Measurements from ENCODE around the gene NRCAM. TPM values are rescaled to one million over a fixed set of nuclear protein-coding genes. Genes with fewer than 3 reads are reported as not detected.

Gene NRCAM
- polyA plus RNA-seq, 1 donor (not counting 4 experiments of a cell fraction or from before 2014, with no cell fraction given) = 4.0 TPM

GRCh38 chr7:108189733-108190388 lies 266.4 kb downstream of the NRCAM start:
- H3K27ac ChIP-seq (ENCODE audit: control insufficient read depth, insufficient read depth, low read length) = no peak overlapping the region
- H4K20me1 ChIP-seq (ENCODE audit: control insufficient read depth, extremely low read depth, insufficient read depth, low read length) = no peaks in the 10 kb centered on the region
- no peaks in the 10 kb centered on the region for H3K79me2 ChIP-seq (ENCODE audit: control insufficient read depth, insufficient read depth, low read length)
- no peaks in the 10 kb centered on the region for H3K36me3 ChIP-seq (ENCODE audit: control insufficient read depth in 2 of 2, extremely low read depth in 1 of 2, insufficient read depth in 2 of 2, low read length in 2 of 2)
- no peak overlapping the region for H3K4me3 ChIP-seq (ENCODE audit: control insufficient read depth in 2 of 3, extremely low read depth in 1 of 3, insufficient read depth in 2 of 3, low read depth in 1 of 3, low read length in 3 of 3)
- dilution Hi-C loops (cut with MboI; ENCODE audit: extremely low pct_ligation_motif_present, low sequenced_read_pairs) = loop anchor here (25.0 kb wide), 1 partner anchor 297 kb away; no protein-coding TSS in a partner anchor
- TF ChIP-seq CTCF (optimal IDR thresholded peaks at IDR 0.05 in 1 of 3, IDR thresholded peaks at IDR 0.05 in 1 of 3, conservative IDR thresholded peaks at IDR 0.05 in 1 of 3; ENCODE audit: extremely low read depth in 1 of 3, insufficient read depth in 2 of 3, low read length in 3 of 3) = no peak
- TF ChIP-seq EZH2 (IDR thresholded peaks at IDR 0.05; ENCODE audit: low read length) = no peak
- FAIRE-seq (peak; percentile 53), DNase-seq (ENCODE audit: low read depth, low spot score) (no peak)
- no peaks in the 10 kb centered on the region for H3K27me3 ChIP-seq (ENCODE audit: control insufficient read depth, extremely low read depth, insufficient read depth, low read length)
- H3K9me1 ChIP-seq (ENCODE audit: control insufficient read depth, extremely low read depth, insufficient read depth, low read length) = no peaks in the 10 kb centered on the region
- H3K9ac ChIP-seq (ENCODE audit: control insufficient read depth, extremely low read depth, insufficient read depth, low read length) = no peak overlapping the region
- peaks cover 25% of the 10 kb centered on the region for H3K4me1 ChIP-seq (ENCODE audit: control insufficient read depth, extremely low read depth, insufficient read depth, low read length)
- H3K9me3 ChIP-seq (ENCODE audit: control insufficient read depth, low read depth, low read length) = no peaks in the 10 kb centered on the region
- H2AFZ ChIP-seq (ENCODE audit: control insufficient read depth, low read length) = no peak overlapping the region
- no peak overlapping the region for H3K4me2 ChIP-seq (ENCODE audit: control insufficient read depth, extremely low read depth, insufficient read depth, low read depth, low read length)

GRCh38 chr7:108188724-108189123 lies 267.5 kb downstream of the NRCAM start:
- H3K27me3 ChIP-seq (ENCODE audit: control insufficient read depth, extremely low read depth, insufficient read depth, low read length) = no peaks in the 10 kb centered on the region
- DNase-seq (ENCODE audit: low read depth, low spot score) (no peak), FAIRE-seq (peak; percentile 60)
- peaks cover 25% of the 10 kb centered on the region for H3K4me1 ChIP-seq (ENCODE audit: control insufficient read depth, extremely low read depth, insufficient read depth, low read length)
- H3K4me3 ChIP-seq (ENCODE audit: control insufficient read depth in 2 of 3, extremely low read depth in 1 of 3, insufficient read depth in 2 of 3, low read depth in 1 of 3, low read length in 3 of 3) = no peak overlapping the region
- no peak for TF ChIP-seq EZH2 (IDR thresholded peaks at IDR 0.05; ENCODE audit: low read length)
- no peak for TF ChIP-seq CTCF (optimal IDR thresholded peaks at IDR 0.05 in 1 of 3, IDR thresholded peaks at IDR 0.05 in 1 of 3, conservative IDR thresholded peaks at IDR 0.05 in 1 of 3; ENCODE audit: extremely low read depth in 1 of 3, insufficient read depth in 2 of 3, low read length in 3 of 3)
- H3K27ac ChIP-seq (ENCODE audit: control insufficient read depth, insufficient read depth, low read length) = peak overlapping the region; percentile 72
- H3K36me3 ChIP-seq (ENCODE audit: control insufficient read depth in 2 of 2, extremely low read depth in 1 of 2, insufficient read depth in 2 of 2, low read length in 2 of 2) = no peaks in the 10 kb centered on the region
- no peaks in the 10 kb centered on the region for H3K79me2 ChIP-seq (ENCODE audit: control insufficient read depth, insufficient read depth, low read length)
- H3K9ac ChIP-seq (ENCODE audit: control insufficient read depth, extremely low read depth, insufficient read depth, low read length) = no peak overlapping the region
- H2AFZ ChIP-seq (ENCODE audit: control insufficient read depth, low read length) = peak overlapping the region; percentile 53
- H3K9me1 ChIP-seq (ENCODE audit: control insufficient read depth, extremely low read depth, insufficient read depth, low read length) = no peaks in the 10 kb centered on the region
- dilution Hi-C loops (cut with MboI; ENCODE audit: extremely low pct_ligation_motif_present, low sequenced_read_pairs) = loop anchor here (25.0 kb wide), 1 partner anchor 299 kb away; no protein-coding TSS in a partner anchor
- no peaks in the 10 kb centered on the region for H3K9me3 ChIP-seq (ENCODE audit: control insufficient read depth, low read depth, low read length)
- H4K20me1 ChIP-seq (ENCODE audit: control insufficient read depth, extremely low read depth, insufficient read depth, low read length) = no peaks in the 10 kb centered on the region
- peak overlapping the region; percentile 39 for H3K4me2 ChIP-seq (ENCODE audit: control insufficient read depth, extremely low read depth, insufficient read depth, low read depth, low read length)

All from keratinocyte (primary cell).